H9 (cell line): Measurements from ENCODE around the gene PTPN23. TPM values are rescaled to one million over a fixed set of nuclear protein-coding genes. Genes with fewer than 3 reads are reported as not detected.
A peak's percentile ranks its signal among the peaks of the same experiment; 100 is the strongest.

Experiments
- DNase-seq: peaks from one replicate; pipeline ENCODE4 v3.0.0-alpha.2; 2017
- H2AFZ ChIP-seq: one replicate; pipeline ENCODE4 v1.6.1; 2013; ENCODE audit warnings: mild to moderate bottlenecking, low read length, control low read depth, moderate library complexity
- H2AK5ac ChIP-seq: 2 replicates; pipeline ENCODE4 v1.6.1; 2013; ENCODE audit warnings: low read length, control low read depth, mixed read lengths; ENCODE audit not compliant: insufficient read length
- H2BK120ac ChIP-seq: one replicate; pipeline ENCODE4 v1.6.1; 2013; ENCODE audit warnings: low read depth, mild to moderate bottlenecking, low read length, control low read depth, inconsistent platforms; ENCODE audit not compliant: poor library complexity, severe bottlenecking
- H2BK12ac ChIP-seq: 2 replicates; pipeline ENCODE4 v1.6.1; 2013; ENCODE audit warnings: low read length, control low read depth, mixed read lengths, low read depth; ENCODE audit not compliant: insufficient read length
- H2BK15ac ChIP-seq: 2 replicates; pipeline ENCODE4 v1.6.1; 2013; ENCODE audit warnings: low read depth, low read length, control low read depth
- H2BK20ac ChIP-seq: one replicate; pipeline ENCODE4 v1.6.1; 2013; ENCODE audit warnings: low read depth, mild to moderate bottlenecking, low read length, control low read depth, inconsistent platforms; ENCODE audit not compliant: poor library complexity, severe bottlenecking
- H2BK5ac ChIP-seq: 2 replicates; pipeline ENCODE4 v1.6.1; 2013; ENCODE audit warnings: low read length, control low read depth, mixed read lengths; ENCODE audit not compliant: insufficient read length
- H3K14ac ChIP-seq: 2 replicates; pipeline ENCODE4 v1.6.1; 2013; ENCODE audit warnings: low read length, control low read depth; ENCODE audit not compliant: insufficient read depth
- H3K18ac ChIP-seq: 2 replicates; pipeline ENCODE4 v1.6.1; 2013; ENCODE audit warnings: low read depth, mild to moderate bottlenecking, mixed read lengths, low read length, control low read depth; ENCODE audit not compliant: insufficient read length
- H3K23ac ChIP-seq: 2 replicates; pipeline ENCODE4 v1.6.1; 2013; ENCODE audit warnings: low read length, control low read depth, mixed read lengths, low read depth; ENCODE audit not compliant: insufficient read length
- H3K23me2 ChIP-seq: 2 replicates; pipeline ENCODE4 v1.6.1; 2013; ENCODE audit warnings: low read depth, mild to moderate bottlenecking, mixed read lengths, low read length, control low read depth; ENCODE audit not compliant: insufficient read length, poor library complexity, severe bottlenecking
- H3K27ac ChIP-seq: 2 replicates; pipeline ENCODE4 v1.5.1; 2013; ENCODE audit warnings: low read length, control low read depth, mixed read lengths, low read depth; ENCODE audit not compliant: insufficient read length
- H3K27me3 ChIP-seq: 2 replicates; pipeline ENCODE4 v1.6.1; 2013; ENCODE audit warnings: low read length, control low read depth, inconsistent platforms; ENCODE audit not compliant: insufficient read depth
- H3K4ac ChIP-seq: 2 replicates; pipeline ENCODE4 v1.6.1; 2013; ENCODE audit warnings: low read depth, mild to moderate bottlenecking, control low read depth, inconsistent platforms, low read length, moderate library complexity
- H3K4me1 ChIP-seq: 2 replicates; pipeline ENCODE4 v1.6.1; 2013; ENCODE audit warnings: low read length, control low read depth, inconsistent platforms; ENCODE audit not compliant: insufficient read depth
- H3K4me2 ChIP-seq: 2 replicates; pipeline ENCODE4 v1.6.1; 2013; ENCODE audit warnings: low read length, control low read depth, mixed read lengths; ENCODE audit not compliant: insufficient read length, insufficient read depth
- H3K56ac ChIP-seq: 2 replicates; pipeline ENCODE4 v1.6.1; 2013; ENCODE audit warnings: low read depth, mild to moderate bottlenecking, mixed read lengths, low read length, control low read depth; ENCODE audit not compliant: insufficient read length
- H3K79me1 ChIP-seq: 2 replicates; pipeline ENCODE4 v1.6.1; 2013; ENCODE audit warnings: low read depth, mild to moderate bottlenecking, moderate library complexity, low read length, control low read depth, inconsistent platforms; ENCODE audit not compliant: insufficient read depth, poor library complexity, severe bottlenecking
- H3K79me2 ChIP-seq: 2 replicates; pipeline ENCODE4 v1.6.1; 2013; ENCODE audit warnings: low read length, control low read depth, inconsistent platforms; ENCODE audit not compliant: insufficient read depth
- H3K9ac ChIP-seq: 2 replicates; pipeline ENCODE4 v1.6.1; 2013; ENCODE audit warnings: low read length, control low read depth, mixed read lengths; ENCODE audit not compliant: insufficient read length; ENCODE audit errors: extremely low read depth
- H3K9me3 ChIP-seq: one replicate; pipeline ENCODE4 v1.6.1; 2013; ENCODE audit warnings: low read depth, low read length, inconsistent platforms; ENCODE audit not compliant: control insufficient read depth
- H3T11ph ChIP-seq: one replicate; pipeline ENCODE4 v1.6.1; 2013; ENCODE audit warnings: mild to moderate bottlenecking, low read length, control low read depth, inconsistent platforms
- H4K20me1 ChIP-seq: one replicate; pipeline ENCODE4 v1.6.1; 2013; ENCODE audit not compliant: control insufficient read depth, insufficient read length, insufficient read depth
- H4K5ac ChIP-seq: 2 replicates; pipeline ENCODE4 v1.6.1; 2013; ENCODE audit warnings: low read depth, mild to moderate bottlenecking, mixed read lengths, low read length, control low read depth; ENCODE audit not compliant: insufficient read length
- H4K8ac ChIP-seq: replicated peaks from 2 replicates; pipeline ENCODE4 v1.6.1; 2013; ENCODE audit warnings: low read length, control low read depth, mixed read lengths, low read depth; ENCODE audit not compliant: insufficient read length
- H4K91ac ChIP-seq: 2 replicates; pipeline ENCODE4 v1.6.1; 2013; ENCODE audit warnings: low read depth, mild to moderate bottlenecking, moderate library complexity, mixed read lengths, low read length, control low read depth; ENCODE audit not compliant: insufficient read length
- H3K27ac Mint-ChIP-seq, 3 experiments: 2 replicates in 2 of 3; 3 replicates in 1 of 3; pipeline ENCODE4 v1.8.0; 2020 to 2021; ENCODE audit warnings: mixed read lengths in 3 of 3, mild to moderate bottlenecking in 1 of 3, moderate library complexity in 1 of 3
- H3K27me3 Mint-ChIP-seq: 2 replicates; pipeline ENCODE4 v1.8.0; 2021; ENCODE audit warnings: low read depth, mild to moderate bottlenecking, moderate library complexity, mixed read lengths
- H3K36me3 Mint-ChIP-seq, 3 experiments: 2 replicates in 2 of 3; 3 replicates in 1 of 3; pipeline ENCODE4 v1.8.0; 2020 to 2021; ENCODE audit warnings: low read depth in 3 of 3, mixed read lengths in 3 of 3; ENCODE audit not compliant: insufficient read depth in 1 of 3
- H3K4me1 Mint-ChIP-seq, 2 experiments: 2 replicates each; pipeline ENCODE4 v1.8.0; 2020; ENCODE audit warnings: mixed read lengths in 2 of 2
- H3K4me3 Mint-ChIP-seq, 2 experiments: 2 replicates in 1 of 2; 3 replicates in 1 of 2; pipeline ENCODE4 v1.8.0; 2020 to 2021; ENCODE audit warnings: mild to moderate bottlenecking in 2 of 2, mixed read lengths in 2 of 2, moderate library complexity in 1 of 2
- H3K9me3 Mint-ChIP-seq, 2 experiments: 2 replicates in 1 of 2; 3 replicates in 1 of 2; pipeline ENCODE4 v1.8.0; 2020; ENCODE audit warnings: mild to moderate bottlenecking in 2 of 2, mixed read lengths in 2 of 2, moderate library complexity in 1 of 2
- CTCF ChIP-seq: fragments of 200-600 bp; sonication (generic); conservative IDR thresholded peaks from 3 replicates; pipeline ENCODE4 v1.8.0; 2021; ENCODE audit warnings: antibody characterized with exemption, mild to moderate bottlenecking
- WGBS: extraction: QIAGEN DNeasy Blood & Tissue Kit; methylation state at CpG from one replicate; pipeline ENCODE4 v1.1.7; 2013; ENCODE audit warnings: missing lambda C conversion rate, low lambda C conversion rate, mixed read lengths; ENCODE audit not compliant: insufficient read length; ENCODE audit errors: extremely low coverage; 5-methylcytosine and 5-hydroxymethylcytosine counted together
- total RNA-seq: library from RNA; stranded (reverse); gene quantifications from 2 replicates; pipeline ENCODE4 v1.2.1, GENCODE V29; 2021

PTPN23 gene
- total RNA-seq, 1 experiment from 2014 or later = 42.2 TPM

- Histone ChIP-seq H3K18ac (no peak overlapping the region), H2BK5ac (no peak overlapping the region), H3K79me2 (no peaks in the 10 kb centered on the region), H3K14ac (no peak overlapping the region), H2AFZ (no peak overlapping the region), H3K4me1 (no peaks in the 10 kb centered on the region), H3K4me2 (no peak overlapping the region), H3K27me3 (no peaks in the 10 kb centered on the region; the same call in 1 of the 2 replicates), H4K8ac (no peak overlapping the region), H3K79me1 (no peaks in the 10 kb centered on the region), H3K23ac (no peak overlapping the region), H2BK120ac (no peak overlapping the region), H4K91ac (no peak overlapping the region), H4K20me1 (no peaks in the 10 kb centered on the region), H2AK5ac (no peak overlapping the region), H2BK12ac (no peak overlapping the region), H3K56ac (no peak overlapping the region), H4K5ac (no peak overlapping the region), H2BK15ac (no peak overlapping the region), H3K4ac (no peak overlapping the region), H3K9me3 (no peaks in the 10 kb centered on the region), H3K9ac (no peak overlapping the region), H2BK20ac (no peak overlapping the region), H3K23me2 (no peaks in the 10 kb centered on the region), H3T11ph (no peak overlapping the region), H3K27ac (no peak overlapping the region)
- Mint-ChIP-seq H3K27ac (0 out of 7 replicates have a peak overlapping the region, but pooled peaks of 1 of the 3 experiments have one; percentile 70), H3K4me3 (no peak overlapping the region), H3K27me3 (no peaks in the 10 kb centered on the region), H3K4me1 (peaks cover 10 to 14% of the 10 kb centered on the region in 2 experiments), H3K9me3 (no peaks in the 10 kb centered on the region), H3K36me3 (peaks cover 32 to 56% (median 49%) of the 10 kb centered on the region in 3 experiments)
- WGBS = no CpG with 5 or more reads among the region's 4 CpGs
- DNase-seq = no peak
- TF ChIP-seq CTCF = no peak
Measured at GRCh38 chr3:47434849-47435248, 54.0 kb downstream of the PTPN23 start.
